Caki2 (cell line): Measurements from ENCODE around the gene SYNPO2L. TPM values are rescaled to one million over a fixed set of nuclear protein-coding genes. Genes with fewer than 3 reads are reported as not detected.
A peak's percentile ranks its signal among the peaks of the same experiment; 100 is the strongest.

Experiments used
- DNase-seq: peaks from one replicate; pipeline ENCODE4 v3.0.0-alpha.2; 2015; ENCODE audit warnings: low read depth
- in situ Hi-C: cut with HindIII; loops from 2 replicates; pipeline ENCODE4 v1.10.0; 2016; ENCODE audit warnings: low sequenced_read_pairs, low pct_unique_long_range_greater_than_20kb, mixed read lengths
- total RNA-seq: library from RNA; depleted of rRNA; stranded (reverse); fragments of >200 nt; shearing (Covaris generic); gene quantifications from 2 replicates; pipeline ENCODE4 v1.2.3, GENCODE V29; 2014; ENCODE audit warnings: low replicate concordance

SYNPO2L gene
- total RNA-seq, 1 experiment from 2014 or later, result not detected

- in situ Hi-C loops, result no loop called here
- no peak for DNase-seq
Observed at GRCh38 chr10:73650537-73651331, 5.1 kb downstream of the SYNPO2L start.

GRCh38 chr10:73649876-73650536 lies 5.8 kb downstream of the SYNPO2L start:
- in situ Hi-C loops, result no loop called here
- no peak for DNase-seq

- in situ Hi-C loops, result no loop called here
Observed at GRCh38 chr10:73648975-73649829, 6.6 kb downstream of the SYNPO2L start.

GRCh38 chr10:73647875-73648651 lies 7.8 kb downstream of the SYNPO2L start:
- DNase-seq, result no peak
- in situ Hi-C loops, result no loop called here

More at GRCh38 chr10:73648975-73649829, 6.6 kb downstream of the SYNPO2L start:
- DNase-seq, result no peak

GRCh38 chr10:73647211-73647874 lies 8.5 kb downstream of the SYNPO2L start:
- DNase-seq, result no peak
- in situ Hi-C loops, result no loop called here

- no peak for DNase-seq
- in situ Hi-C loops, result no loop called here
Observed at GRCh38 chr10:73646598-73647041, 9.2 kb downstream of the SYNPO2L start.

- DNase-seq, result no peak
- in situ Hi-C loops, result no loop called here
Observed at GRCh38 chr10:73645251-73645650, 10.6 kb downstream of the SYNPO2L start.

GRCh38 chr10:73644767-73645166 lies 11.1 kb downstream of the SYNPO2L start:
- in situ Hi-C loops, result no loop called here
- no peak for DNase-seq

GRCh38 chr10:73644015-73644743 lies 11.7 kb downstream of the SYNPO2L start:
- in situ Hi-C loops, result no loop called here
- peak; percentile 55 for DNase-seq

GRCh38 chr10:73643362-73643761 lies 12.5 kb downstream of the SYNPO2L start:
- no peak for DNase-seq
- in situ Hi-C loops, result no loop called here

- DNase-seq, result no peak
- in situ Hi-C loops, result no loop called here
Observed at GRCh38 chr10:73641328-73642060, 14.3 kb downstream of the SYNPO2L start, which contains the start of gene MYOZ1. MYOZ1 (minus strand) TSS chr10:73641474; CDS start chr10:73640017, 1,457 bp downstream.

- DNase-seq, result no peak
- in situ Hi-C loops, result no loop called here
Observed at GRCh38 chr10:73639286-73639685, 16.5 kb downstream of the SYNPO2L start.

- in situ Hi-C loops, result no loop called here
- DNase-seq, result no peak
Observed at GRCh38 chr10:73635781-73636180, 20.0 kb downstream of the SYNPO2L start.

- in situ Hi-C loops, result no loop called here
- no peak for DNase-seq
Observed at GRCh38 chr10:73634421-73634820, 21.4 kb downstream of the SYNPO2L start.

GRCh38 chr10:73629165-73629564 lies 26.7 kb downstream of the SYNPO2L start:
- in situ Hi-C loops, result no loop called here
- DNase-seq, result no peak

- no peak for DNase-seq
- in situ Hi-C loops, result no loop called here
Observed at GRCh38 chr10:73628405-73628804, 27.4 kb downstream of the SYNPO2L start.
